Testis (tissue), 2 donors: ENCODE results near the gene CYS1.

Experiments
- CTCF ChIP-seq, 3 experiments: fragments of 450-650 bp in 2 of 3; fragments of 200-600 bp in 1 of 3; sonication (generic) in 1 of 3; IDR thresholded peaks; one replicate each; pipeline ENCODE4 v1.5.1; 2016 to 2019; ENCODE audit warnings: antibody characterized with exemption in 3 of 3, mild to moderate bottlenecking in 2 of 3, moderate library complexity in 1 of 3
- POLR2A ChIP-seq: fragments of 450-650 bp; IDR thresholded peaks from one replicate; pipeline ENCODE4 v1.6.1; 2017; ENCODE audit warnings: antibody characterized with exemption, mild to moderate bottlenecking, moderate library complexity

- no peak for TF ChIP-seq CTCF (IDR thresholded peaks at IDR 0.05)
- no peak for TF ChIP-seq POLR2A
Observed at GRCh38 chr2:10087360-10087759, 7.1 kb upstream of the CYS1 start.
